ENCODE data around the gene GDPD4.

The GDPD4 gene

GRCh38 chr11:77183431-77183984 is 118.0 kb downstream of the GDPD4 start:
- no peaks in the 10 kb centered on the region for H3K79me2 ChIP-seq (ENCODE audit: insufficient read depth, low read depth)
- no peak overlapping the region for H3K9ac ChIP-seq
- no peak overlapping the region for H3K27ac ChIP-seq
- no peak overlapping the region for H2AFZ ChIP-seq (ENCODE audit: low read depth)
- H3K36me3 ChIP-seq (ENCODE audit: insufficient read depth) = no peaks in the 10 kb centered on the region
- no peak overlapping the region for H3K4me3 ChIP-seq (IDR thresholded peaks at IDR 0.05; ENCODE audit: insufficient read depth, low read depth, low read length)
- H3K4me2 ChIP-seq = no peak overlapping the region
- TF ChIP-seq CTCF (conservative IDR thresholded peaks at IDR 0.05; ENCODE audit: low read depth, low read length) = no peak
- no peaks in the 10 kb centered on the region for H3K27me3 ChIP-seq (ENCODE audit: insufficient read depth, low read depth)
- H4K20me1 ChIP-seq (ENCODE audit: insufficient read depth) = no peaks in the 10 kb centered on the region
- H3K4me1 ChIP-seq (ENCODE audit: low read depth, poor library complexity, severe bottlenecking) = no peaks in the 10 kb centered on the region

GRCh38 chr11:77182542-77183430 is 118.7 kb downstream of the GDPD4 start:
- no peaks in the 10 kb centered on the region for H3K27me3 ChIP-seq (ENCODE audit: insufficient read depth, low read depth)
- H3K79me2 ChIP-seq (ENCODE audit: insufficient read depth, low read depth) = no peaks in the 10 kb centered on the region
- H3K36me3 ChIP-seq (ENCODE audit: insufficient read depth) = no peaks in the 10 kb centered on the region
- no peak overlapping the region for H2AFZ ChIP-seq (ENCODE audit: low read depth)
- no peak overlapping the region for H3K4me3 ChIP-seq (IDR thresholded peaks at IDR 0.05; ENCODE audit: insufficient read depth, low read depth, low read length)
- no peak for TF ChIP-seq CTCF (conservative IDR thresholded peaks at IDR 0.05; ENCODE audit: low read depth, low read length)
- H3K4me1 ChIP-seq (ENCODE audit: low read depth, poor library complexity, severe bottlenecking) = no peaks in the 10 kb centered on the region
- no peak overlapping the region for H3K4me2 ChIP-seq
- no peak overlapping the region for H3K27ac ChIP-seq
- H4K20me1 ChIP-seq (ENCODE audit: insufficient read depth) = no peaks in the 10 kb centered on the region
- H3K9ac ChIP-seq = no peak overlapping the region

- no peaks in the 10 kb centered on the region for H3K79me2 ChIP-seq (ENCODE audit: insufficient read depth, low read depth)
- no peaks in the 10 kb centered on the region for H3K36me3 ChIP-seq (ENCODE audit: insufficient read depth)
- H3K4me2 ChIP-seq = no peak overlapping the region
- TF ChIP-seq CTCF (conservative IDR thresholded peaks at IDR 0.05; ENCODE audit: low read depth, low read length) = no peak
- no peaks in the 10 kb centered on the region for H3K27me3 ChIP-seq (ENCODE audit: insufficient read depth, low read depth)
- no peak overlapping the region for H3K27ac ChIP-seq
- no peaks in the 10 kb centered on the region for H4K20me1 ChIP-seq (ENCODE audit: insufficient read depth)
- H3K4me1 ChIP-seq (ENCODE audit: low read depth, poor library complexity, severe bottlenecking) = no peaks in the 10 kb centered on the region
- H3K4me3 ChIP-seq (IDR thresholded peaks at IDR 0.05; ENCODE audit: insufficient read depth, low read depth, low read length) = no peak overlapping the region
- no peak overlapping the region for H2AFZ ChIP-seq (ENCODE audit: low read depth)
- H3K9ac ChIP-seq = no peak overlapping the region
These were observed 119.5 kb downstream of the GDPD4 start for GRCh38 chr11:77181799-77182541.

GRCh38 chr11:77181226-77181625 is 120.3 kb downstream of the GDPD4 start:
- H3K27ac ChIP-seq = no peak overlapping the region
- no peak for TF ChIP-seq CTCF (conservative IDR thresholded peaks at IDR 0.05; ENCODE audit: low read depth, low read length)
- no peaks in the 10 kb centered on the region for H4K20me1 ChIP-seq (ENCODE audit: insufficient read depth)
- H2AFZ ChIP-seq (ENCODE audit: low read depth) = no peak overlapping the region
- no peaks in the 10 kb centered on the region for H3K27me3 ChIP-seq (ENCODE audit: insufficient read depth, low read depth)
- H3K4me3 ChIP-seq (IDR thresholded peaks at IDR 0.05; ENCODE audit: insufficient read depth, low read depth, low read length) = no peak overlapping the region
- no peaks in the 10 kb centered on the region for H3K79me2 ChIP-seq (ENCODE audit: insufficient read depth, low read depth)
- H3K9ac ChIP-seq = no peak overlapping the region
- no peak overlapping the region for H3K4me2 ChIP-seq
- no peaks in the 10 kb centered on the region for H3K4me1 ChIP-seq (ENCODE audit: low read depth, poor library complexity, severe bottlenecking)
- H3K36me3 ChIP-seq (ENCODE audit: insufficient read depth) = no peaks in the 10 kb centered on the region

Measured in KMS-11 (cell line).